ENCODE results near the gene PLS3. TPM values are rescaled to one million over a fixed set of nuclear protein-coding genes. Genes with fewer than 3 reads are reported as not detected.

Gene PLS3
- total RNA-seq, 3 donors from 2014 or later, result 9.7 to 33.0 (median 27.5) TPM

GRCh38 chrX:115571712-115572111 lies 10.7 kb downstream of the PLS3 start:
- ATAC-seq, result no peak
- no peak for TF ChIP-seq CTCF (IDR thresholded peaks at IDR 0.05)
- intact Hi-C loops (cut with DNase I, micrococcal nuclease), result no loop called here

GRCh38 chrX:115573185-115573584 lies 12.2 kb downstream of the PLS3 start:
- ATAC-seq (no peak), DNase-seq (no peak)
- intact Hi-C loops (cut with DNase I, micrococcal nuclease), result no loop called here
- TF ChIP-seq CTCF (IDR thresholded peaks at IDR 0.05), result no peak
- Histone ChIP-seq H3K4me3 (no peak overlapping the region), H3K36me3 (ENCODE audit: low read depth) (no peaks in the 10 kb centered on the region), H3K9me3 (no peaks in the 10 kb centered on the region), H3K4me1 (ENCODE audit: low read depth) (no peaks in the 10 kb centered on the region)

More at GRCh38 chrX:115571712-115572111, 10.7 kb downstream of the PLS3 start:
- no peak for DNase-seq
- H3K4me1 ChIP-seq (ENCODE audit: low read depth), result no peaks in the 10 kb centered on the region
- no peaks in the 10 kb centered on the region for H3K9me3 ChIP-seq
- no peak overlapping the region for H3K4me3 ChIP-seq
- H3K36me3 ChIP-seq (ENCODE audit: low read depth), result no peaks in the 10 kb centered on the region

- H3K4me3 ChIP-seq, result no peak overlapping the region
Observed at GRCh38 chrX:115576676-115577075, 15.7 kb downstream of the PLS3 start.

GRCh38 chrX:115579327-115579726 lies 18.4 kb downstream of the PLS3 start:
- intact Hi-C loops (cut with DNase I, micrococcal nuclease), result no loop called here
- Histone ChIP-seq H3K4me3 (no peak overlapping the region), H3K36me3 (ENCODE audit: low read depth) (no peaks in the 10 kb centered on the region), H3K4me1 (ENCODE audit: low read depth) (no peaks in the 10 kb centered on the region), H3K9me3 (no peaks in the 10 kb centered on the region)
- ATAC-seq (no peak), DNase-seq (no peak)
- TF ChIP-seq CTCF (IDR thresholded peaks at IDR 0.05), result no peak

More at GRCh38 chrX:115576676-115577075, 15.7 kb downstream of the PLS3 start:
- ATAC-seq, result no peak
- no peak for TF ChIP-seq CTCF (IDR thresholded peaks at IDR 0.05)
- Histone ChIP-seq H3K4me1 (ENCODE audit: low read depth) (no peaks in the 10 kb centered on the region), H3K9me3 (no peaks in the 10 kb centered on the region), H3K36me3 (ENCODE audit: low read depth) (no peaks in the 10 kb centered on the region)
- intact Hi-C loops (cut with DNase I, micrococcal nuclease), result no loop called here
- no peak for DNase-seq

- DNase-seq (no peak), ATAC-seq (no peak)
- TF ChIP-seq CTCF (IDR thresholded peaks at IDR 0.05), result no peak
- Histone ChIP-seq H3K4me3 (no peak overlapping the region), H3K9me3 (no peaks in the 10 kb centered on the region), H3K36me3 (ENCODE audit: low read depth) (no peaks in the 10 kb centered on the region), H3K4me1 (ENCODE audit: low read depth) (no peaks in the 10 kb centered on the region)
- intact Hi-C loops (cut with DNase I, micrococcal nuclease), result no loop called here
Observed at GRCh38 chrX:115579786-115580294, 18.9 kb downstream of the PLS3 start.
